CD14-positive monocyte (primary cell): Measurements from ENCODE around the gene ABCC11. TPM values are rescaled to one million over a fixed set of nuclear protein-coding genes. Genes with fewer than 3 reads are reported as not detected.

Source experiments
- DNase-seq, 3 donors: peaks; one replicate each; pipeline ENCODE4 v3.0.0-alpha.2; 2011 to 2022
- H2AFZ ChIP-seq: 2 replicates; pipeline ENCODE4 v1.6.0; 2012; ENCODE audit warnings: mild to moderate bottlenecking, low read depth, low read length, inconsistent platforms; ENCODE audit not compliant: insufficient read depth, poor library complexity, severe bottlenecking
- H3K27ac ChIP-seq, 2 donors: 1 replicate in 1 of 2; 2 replicates in 1 of 2; pipeline ENCODE4 v1.5.1; 2012 to 2013; ENCODE audit warnings: low read length in 2 of 2, control low read depth in 1 of 2, inconsistent platforms in 1 of 2, low read depth in 1 of 2, mild to moderate bottlenecking in 1 of 2
- H3K27me3 ChIP-seq, 2 donors: one replicate each; pipeline versions ENCODE4 v1.6.0 to v1.6.1; 2011 to 2013; ENCODE audit warnings: low read length in 2 of 2; ENCODE audit not compliant: control insufficient read depth in 2 of 2, insufficient read depth in 2 of 2
- H3K36me3 ChIP-seq, 2 donors: replicated peaks in 1 of 2; 1 replicate in 1 of 2; 2 replicates in 1 of 2; pipeline versions ENCODE4 v1.5.1 to v1.6.1; 2012 to 2013; ENCODE audit warnings: low read length in 2 of 2, control low read depth in 1 of 2, inconsistent platforms in 1 of 2, mild to moderate bottlenecking in 1 of 2; ENCODE audit not compliant: insufficient read depth in 2 of 2, control insufficient read depth in 1 of 2
- H3K4me1 ChIP-seq, 2 donors: 1 replicate in 1 of 2; 2 replicates in 1 of 2; pipeline versions ENCODE4 v1.5.1 to v1.6.1; 2012 to 2013; ENCODE audit warnings: low read length in 2 of 2, control low read depth in 1 of 2, inconsistent platforms in 1 of 2, mild to moderate bottlenecking in 1 of 2, moderate library complexity in 1 of 2; ENCODE audit not compliant: insufficient read depth in 2 of 2, control insufficient read depth in 1 of 2
- H3K4me2 ChIP-seq: replicated peaks from 2 replicates; pipeline ENCODE3; 2012; ENCODE audit warnings: low read length, moderate library complexity, mild to moderate bottlenecking; ENCODE audit not compliant: poor library complexity, severe bottlenecking; ENCODE audit errors: extremely low read depth
- H3K4me3 ChIP-seq, 3 experiments: fragments of 200-600 bp in 1 of 3; sonication (generic) in 1 of 3; replicated peaks in 1 of 3; 1 replicate in 2 of 3; 2 replicates in 1 of 3; pipeline ENCODE4 v1.5.1; 2011 to 2013; ENCODE audit warnings: low read length in 3 of 3, mild to moderate bottlenecking in 3 of 3, control low read depth in 2 of 3, low read depth in 2 of 3, inconsistent platforms in 1 of 3, moderate library complexity in 1 of 3
- H3K79me2 ChIP-seq: 2 replicates; pipeline ENCODE4 v1.6.0; 2012; ENCODE audit warnings: mild to moderate bottlenecking, control low read depth, inconsistent platforms, low read length, moderate library complexity; ENCODE audit not compliant: insufficient read depth
- H3K9ac ChIP-seq: 2 replicates; pipeline ENCODE4 v1.6.0; 2017; ENCODE audit warnings: low read length, mild to moderate bottlenecking; ENCODE audit not compliant: insufficient read depth, poor library complexity, severe bottlenecking
- H3K9me3 ChIP-seq, 2 donors: replicated peaks in 1 of 2; 1 replicate in 1 of 2; 2 replicates in 1 of 2; pipeline versions ENCODE4 v1.5.1 to v1.6.1; 2012 to 2013; ENCODE audit warnings: low read length in 2 of 2, control low read depth in 1 of 2; ENCODE audit not compliant: control insufficient read depth in 1 of 2, insufficient read depth in 1 of 2
- H4K20me1 ChIP-seq: 2 replicates; pipeline ENCODE4 v1.6.0; 2012; ENCODE audit warnings: mild to moderate bottlenecking, low read length, control low read depth, moderate library complexity; ENCODE audit not compliant: insufficient read depth
- H3K27ac Mint-ChIP-seq, 7 donors: one replicate each; pipeline ENCODE4 v1.8.0; 2020; ENCODE audit warnings: mild to moderate bottlenecking in 7 of 7, mixed read lengths in 7 of 7, moderate library complexity in 6 of 7, inconsistent platforms in 2 of 7
- H3K27me3 Mint-ChIP-seq, 3 donors: one replicate each; pipeline ENCODE4 v1.8.0; 2021 to 2022; ENCODE audit warnings: low read depth in 3 of 3, mild to moderate bottlenecking in 3 of 3, mixed read lengths in 3 of 3, moderate library complexity in 3 of 3, inconsistent platforms in 1 of 3
- H3K36me3 Mint-ChIP-seq, 2 donors: one replicate each; pipeline ENCODE4 v1.8.0; 2020; ENCODE audit warnings: mixed read lengths in 2 of 2, inconsistent platforms in 1 of 2, mild to moderate bottlenecking in 1 of 2
- H3K4me1 Mint-ChIP-seq: one replicate; pipeline ENCODE4 v1.8.0; 2020; ENCODE audit warnings: mild to moderate bottlenecking, mixed read lengths
- H3K4me3 Mint-ChIP-seq, 2 donors: one replicate each; pipeline ENCODE4 v1.8.0; 2020; ENCODE audit warnings: mild to moderate bottlenecking in 2 of 2, mixed read lengths in 2 of 2, moderate library complexity in 1 of 2
- H3K9me3 Mint-ChIP-seq, 7 donors: one replicate each; pipeline ENCODE4 v1.8.0; 2020 to 2022; ENCODE audit warnings: mixed read lengths in 7 of 7, mild to moderate bottlenecking in 6 of 7, moderate library complexity in 6 of 7, inconsistent platforms in 2 of 7
- WGBS: methylation state at CpG from one replicate; pipeline ENCODE4 v1.1.5; 2013; ENCODE audit warnings: missing lambda C conversion rate; ENCODE audit not compliant: insufficient coverage; 5-methylcytosine and 5-hydroxymethylcytosine counted together
- intact Hi-C, 2 donors: fragments of 100-400 bp; cut with micrococcal nuclease; formaldehyde crosslinking; loops; one replicate each; pipeline versions ENCODE4 v1.15.0 to v1.15.1; 2023
- polyA plus RNA-seq, 3 donors: library from polyadenylated mRNA; depleted of rRNA in 1 of 3; unstranded in 2 of 3; stranded (reverse) in 1 of 3; fragments of 300-500 nt in 2 of 3; fragments of >200 nt in 1 of 3; fragmentation: Illumina TruSeq in 2 of 3; gene quantifications; 1 replicate in 2 of 3; 2 replicates in 1 of 3; pipeline ENCODE4 v1.2.3, GENCODE V29; 2012 to 2021
- TF ChIP-seq, protein P1 (sequence below): fragments of 200-600 bp; IDR thresholded peaks from one replicate; pipeline ENCODE4 v1.8.0; 2022; ENCODE audit warnings: antibody characterized with exemption, mild to moderate bottlenecking

Gene ABCC11
- polyA plus RNA-seq, 3 donors: 0.03 TPM; not detected in 2

DNA sequence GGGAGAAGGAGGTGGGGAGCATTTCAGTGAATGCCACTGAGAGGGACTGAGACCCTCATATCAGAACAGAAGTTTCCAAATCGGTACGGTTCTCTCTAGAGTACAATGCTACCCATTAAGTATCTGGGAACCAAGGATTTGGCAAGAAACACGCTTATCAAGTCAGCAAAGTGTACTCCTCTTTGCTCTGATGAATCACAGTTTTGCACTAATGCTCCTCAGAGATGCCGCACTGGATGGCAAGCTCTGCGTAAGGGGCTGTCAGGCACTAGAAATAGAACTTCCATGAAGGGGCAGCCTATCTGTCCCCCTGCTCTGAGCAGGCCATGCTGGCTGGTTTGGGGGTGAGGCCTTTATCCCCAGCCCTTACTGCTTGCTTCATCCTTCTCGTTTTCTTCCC, 86.8 kb downstream of the ABCC11 start:
- WGBS: 98% methylated on average over 5 of the region's 6 CpGs
- H3K9ac ChIP-seq: no peak overlapping the region
- no peak for DNase-seq
- Mint-ChIP-seq H3K4me1 (peaks cover 19% of the 10 kb centered on the region), H3K27me3 (peaks cover 10 to 18% (median 14%) of the 10 kb centered on the region in 3 donors), H3K9me3 (peaks cover 0 to 1% (median 0%) of the 10 kb centered on the region in 7 donors), H3K27ac (no peak overlapping the region), H3K36me3 (no peaks in the 10 kb centered on the region), H3K4me3 (no peak overlapping the region)
- H3K9me3 ChIP-seq: no peaks in the 10 kb centered on the region
- no peaks in the 10 kb centered on the region for H3K79me2 ChIP-seq
- H4K20me1 ChIP-seq: no peaks in the 10 kb centered on the region
- TF ChIP-seq, protein P1, sequence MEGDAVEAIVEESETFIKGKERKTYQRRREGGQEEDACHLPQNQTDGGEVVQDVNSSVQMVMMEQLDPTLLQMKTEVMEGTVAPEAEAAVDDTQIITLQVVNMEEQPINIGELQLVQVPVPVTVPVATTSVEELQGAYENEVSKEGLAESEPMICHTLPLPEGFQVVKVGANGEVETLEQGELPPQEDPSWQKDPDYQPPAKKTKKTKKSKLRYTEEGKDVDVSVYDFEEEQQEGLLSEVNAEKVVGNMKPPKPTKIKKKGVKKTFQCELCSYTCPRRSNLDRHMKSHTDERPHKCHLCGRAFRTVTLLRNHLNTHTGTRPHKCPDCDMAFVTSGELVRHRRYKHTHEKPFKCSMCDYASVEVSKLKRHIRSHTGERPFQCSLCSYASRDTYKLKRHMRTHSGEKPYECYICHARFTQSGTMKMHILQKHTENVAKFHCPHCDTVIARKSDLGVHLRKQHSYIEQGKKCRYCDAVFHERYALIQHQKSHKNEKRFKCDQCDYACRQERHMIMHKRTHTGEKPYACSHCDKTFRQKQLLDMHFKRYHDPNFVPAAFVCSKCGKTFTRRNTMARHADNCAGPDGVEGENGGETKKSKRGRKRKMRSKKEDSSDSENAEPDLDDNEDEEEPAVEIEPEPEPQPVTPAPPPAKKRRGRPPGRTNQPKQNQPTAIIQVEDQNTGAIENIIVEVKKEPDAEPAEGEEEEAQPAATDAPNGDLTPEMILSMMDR: no peak
- no peak overlapping the region for H3K4me3 ChIP-seq
- H3K27ac ChIP-seq: no peak overlapping the region
- H3K27me3 ChIP-seq: peaks cover 0 to 2% of the 10 kb centered on the region in 2 donors
- no peak overlapping the region for H2AFZ ChIP-seq
- intact Hi-C loops: loop anchor here (5.0 to 10.0 kb wide), 2 partner anchors 474 to 1213 kb away; no protein-coding TSS in a partner anchor
- H3K4me2 ChIP-seq: no peak overlapping the region
- H3K4me1 ChIP-seq: peaks cover 8 to 9% of the 10 kb centered on the region in 2 donors
- H3K36me3 ChIP-seq: no peaks in the 10 kb centered on the region

DNA sequence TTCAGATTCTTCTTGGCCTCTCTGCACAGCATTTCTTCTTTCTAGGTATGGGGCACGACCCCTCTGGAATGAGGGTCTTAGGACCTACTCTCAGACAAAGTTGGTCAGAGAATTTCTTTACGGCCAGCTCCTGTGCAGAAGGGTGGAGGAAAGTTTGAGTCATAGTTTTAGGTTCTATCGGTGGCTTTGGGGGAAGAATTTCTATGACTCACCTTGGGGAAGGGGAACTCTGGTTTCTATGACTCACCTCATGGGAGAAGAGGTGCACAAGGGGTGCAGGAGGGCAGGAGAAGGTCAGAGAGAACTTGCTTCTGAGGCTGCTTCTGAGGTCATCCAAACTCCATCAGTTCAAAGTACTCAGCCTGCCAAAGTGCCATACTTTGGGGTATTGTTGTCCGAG, 89.0 kb downstream of the ABCC11 start:
- peaks cover 10% of the 10 kb centered on the region for H3K4me1 Mint-ChIP-seq
- no peaks in the 10 kb centered on the region for H3K9me3 ChIP-seq
- no peak overlapping the region for H3K4me3 Mint-ChIP-seq
- no peak overlapping the region for H3K4me2 ChIP-seq
- no peak overlapping the region for H2AFZ ChIP-seq
- TF ChIP-seq, protein P1: no peak
- H3K9ac ChIP-seq: no peak overlapping the region
- H3K27me3 ChIP-seq: peaks cover 0 to 2% of the 10 kb centered on the region in 2 donors
- 0% methylated on average over 1 of the region's 4 CpGs for WGBS
- peaks cover 0 to 3% of the 10 kb centered on the region in 2 donors for H3K4me1 ChIP-seq
- H3K79me2 ChIP-seq: no peaks in the 10 kb centered on the region
- H4K20me1 ChIP-seq: no peaks in the 10 kb centered on the region
- H3K9me3 Mint-ChIP-seq: no peaks in the 10 kb centered on the region
- H3K27me3 Mint-ChIP-seq: peaks cover 8 to 22% (median 11%) of the 10 kb centered on the region in 3 donors
- H3K27ac Mint-ChIP-seq: peak overlapping the region in 1 of 7 donors; percentile 52
- no peaks in the 10 kb centered on the region for H3K36me3 ChIP-seq
- no peak overlapping the region for H3K4me3 ChIP-seq
- no peaks in the 10 kb centered on the region for H3K36me3 Mint-ChIP-seq
- intact Hi-C loops: loop anchor here (5.0 kb wide), 3 partner anchors 1016 to 1211 kb away; partner anchors contain the start of gene NETO2 (in 2 of the 2)
- DNase-seq: peak; percentile 29 to 81 (median 52)
- no peak overlapping the region for H3K27ac ChIP-seq
